HG03139 (cell line): ENCODE measurements around the gene TFAP2E.

ENCODE experiments used
- ATAC-seq: cut with Tn5 transposase; IDR thresholded peaks from one replicate; pipeline ENCODE4 v1.9.1; 2021; ENCODE audit not compliant: unreplicated experiment

The TFAP2E gene

DNA sequence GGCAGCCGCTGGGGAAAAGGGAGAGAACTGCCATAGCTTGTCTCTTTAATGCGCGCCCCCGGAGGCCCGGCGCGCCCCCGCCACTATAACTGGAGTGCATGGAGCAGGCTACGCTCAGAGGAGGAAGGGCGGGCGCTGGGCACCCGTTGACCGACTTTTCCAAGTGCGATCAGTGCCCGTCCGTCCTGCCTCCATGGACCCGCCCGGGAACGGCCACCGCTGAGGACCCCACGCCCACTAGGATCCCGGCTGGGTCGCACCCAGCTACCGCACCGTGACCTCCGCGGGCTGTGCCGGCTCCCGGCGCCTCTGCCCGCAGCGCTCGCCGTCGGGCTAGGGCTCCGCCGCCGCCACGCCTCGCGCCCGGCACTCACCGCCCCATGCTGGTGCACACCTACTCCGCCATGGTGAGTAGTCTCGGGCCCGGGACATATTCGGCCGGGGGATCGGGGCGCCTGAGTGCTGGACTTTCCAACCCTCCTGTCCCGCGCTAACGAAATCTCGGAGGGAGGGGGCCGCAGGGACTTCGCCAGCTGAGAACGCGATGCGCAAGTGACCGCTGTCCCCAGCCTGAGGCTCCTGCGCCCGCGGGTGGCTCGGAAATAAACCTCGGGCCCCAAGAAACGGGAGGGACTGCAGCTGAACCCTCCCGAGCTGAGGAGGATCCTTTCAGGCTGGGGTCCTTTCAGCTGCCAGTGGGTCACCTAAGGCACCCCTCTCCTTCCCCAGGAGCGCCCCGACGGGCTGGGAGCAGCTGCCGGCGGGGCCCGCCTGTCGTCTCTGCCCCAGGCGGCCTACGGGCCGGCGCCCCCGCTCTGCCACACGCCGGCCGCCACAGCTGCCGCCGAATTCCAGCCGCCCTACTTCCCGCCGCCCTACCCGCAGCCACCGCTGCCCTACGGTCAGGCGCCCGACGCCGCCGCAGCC, at the start of gene TFAP2E:
TFAP2E (plus strand) TSS at position 117 of the 927 bp plus-strand sequence; CDS start at position 381, 264 bp downstream.
- no peak for ATAC-seq

GRCh38 chr1:35524106-35524505, 49.0 kb upstream of the TFAP2E start:
- ATAC-seq, result no peak

GRCh38 chr1:35530168-35530567, 42.9 kb upstream of the TFAP2E start:
- no peak for ATAC-seq

DNA sequence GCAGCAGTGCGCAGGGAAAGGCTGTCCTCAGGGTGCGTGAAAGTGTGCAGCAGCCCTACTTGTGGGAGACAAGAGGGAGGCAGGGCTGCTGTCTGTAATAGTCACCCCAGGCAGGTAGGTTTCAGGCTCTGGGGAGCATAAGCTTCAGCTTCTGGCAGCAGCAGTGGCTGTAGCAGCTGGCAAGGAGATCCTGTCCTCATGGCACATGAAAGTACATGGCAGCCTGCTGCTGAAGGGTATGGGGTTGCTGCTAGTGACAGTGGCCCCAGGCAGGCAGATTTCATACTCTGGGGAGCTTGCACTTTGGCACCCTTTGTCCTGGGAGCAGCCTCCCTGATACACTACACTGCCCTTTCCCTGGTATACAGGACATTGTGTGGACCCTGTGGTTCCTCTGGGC, 42.2 kb upstream of the TFAP2E start:
- no peak for ATAC-seq

- no peak for ATAC-seq
Observed at GRCh38 chr1:35531368-35531767, 41.7 kb upstream of the TFAP2E start.

GRCh38 chr1:35532497-35533223, 40.5 kb upstream of the TFAP2E start:
- no peak for ATAC-seq

GRCh38 chr1:35533586-35533985, 39.5 kb upstream of the TFAP2E start:
- no peak for ATAC-seq

DNA sequence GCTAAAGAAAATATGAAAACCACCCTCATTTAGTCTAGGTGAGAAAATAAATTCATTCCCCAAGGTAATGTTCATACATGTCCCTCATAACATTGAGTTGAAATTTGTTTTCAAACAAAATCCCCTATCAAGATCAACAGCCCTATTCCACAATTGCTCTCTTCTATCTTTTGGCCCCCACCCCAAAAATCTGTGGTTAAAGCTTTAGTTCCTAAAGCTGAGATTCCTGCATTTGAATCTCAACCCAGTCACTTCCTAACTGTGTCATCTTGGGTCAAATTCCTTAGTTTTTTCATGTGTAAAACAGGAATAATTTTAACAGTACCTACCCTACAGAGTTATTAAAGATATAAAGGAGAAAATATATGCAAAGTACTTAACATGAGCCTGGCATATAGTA, 37.9 kb upstream of the TFAP2E start:
- ATAC-seq, result no peak

DNA sequence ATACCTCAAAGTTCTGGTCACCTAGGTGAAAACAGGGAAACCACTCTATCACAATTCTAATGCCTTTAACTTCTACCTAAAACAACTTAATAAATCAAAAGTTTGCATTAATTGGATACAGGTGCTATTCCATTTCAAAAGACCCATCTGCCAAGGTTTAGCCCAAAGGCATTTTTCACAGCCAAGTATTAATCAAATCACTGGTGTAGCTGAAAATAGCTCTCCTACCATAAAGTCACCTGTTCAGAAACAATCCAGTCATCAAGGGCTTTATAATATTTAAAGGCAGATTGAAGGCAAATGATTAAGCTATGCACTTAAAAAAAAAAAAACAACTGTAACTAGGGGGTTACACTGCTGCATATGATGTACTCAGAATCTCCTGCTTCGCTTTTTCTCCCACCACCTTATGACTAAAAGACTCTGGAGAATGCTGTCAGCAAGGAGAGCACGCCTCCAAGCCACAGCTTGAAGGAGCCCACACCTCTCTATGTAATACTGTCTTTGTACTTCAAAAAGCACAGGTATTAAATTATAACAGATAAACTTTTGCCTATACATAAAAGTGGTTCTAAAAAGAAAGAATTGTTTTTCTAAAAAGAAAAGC, 36.5 kb upstream of the TFAP2E start:
- ATAC-seq, result no peak

DNA sequence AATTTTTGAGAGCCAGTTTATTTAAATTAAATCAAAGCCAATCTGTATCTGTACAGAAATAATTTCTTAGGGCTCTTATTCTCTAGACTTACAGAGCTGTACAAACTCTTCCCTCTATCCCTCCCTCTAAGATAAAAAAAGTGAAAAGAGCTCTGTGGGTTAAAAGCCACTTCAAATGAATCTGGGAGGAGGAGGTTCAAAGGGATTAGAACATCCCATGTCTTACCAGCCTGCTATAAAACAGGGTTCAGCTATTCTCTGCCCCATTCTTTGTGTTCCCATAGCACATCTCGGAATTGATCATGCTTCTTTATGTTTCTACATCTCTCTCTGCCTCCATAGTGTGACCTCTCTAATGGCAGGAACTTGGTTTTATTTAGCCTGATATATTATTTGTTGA, 35.3 kb upstream of the TFAP2E start:
- no peak for ATAC-seq

GRCh38 chr1:35539073-35539823, 33.9 kb upstream of the TFAP2E start:
- ATAC-seq, result peak; percentile 36

GRCh38 chr1:35539824-35540261, 33.3 kb upstream of the TFAP2E start:
- peak; percentile 29 for ATAC-seq

DNA sequence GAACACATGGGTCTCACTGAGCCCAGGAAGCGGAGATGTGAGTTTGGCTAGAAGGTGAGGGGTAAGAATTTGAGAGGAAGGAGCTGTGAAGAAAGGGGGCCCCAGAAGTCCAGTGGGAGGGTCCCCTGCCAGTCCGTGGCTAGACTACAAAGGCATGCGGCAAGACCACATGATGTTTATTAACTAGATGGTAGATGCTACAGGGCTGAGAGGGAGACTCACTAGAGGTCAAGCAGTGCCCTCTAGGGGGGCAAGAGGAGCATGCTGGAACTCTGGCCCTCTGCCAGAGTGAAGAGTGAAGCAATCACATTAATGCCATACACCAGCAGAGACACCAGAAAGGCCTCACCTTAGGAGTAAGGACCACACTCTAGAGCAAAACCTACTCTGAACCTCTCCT, 28.1 kb upstream of the TFAP2E start:
- ATAC-seq, result no peak

GRCh38 chr1:35546614-35547013, 26.5 kb upstream of the TFAP2E start:
- ATAC-seq, result no peak

DNA sequence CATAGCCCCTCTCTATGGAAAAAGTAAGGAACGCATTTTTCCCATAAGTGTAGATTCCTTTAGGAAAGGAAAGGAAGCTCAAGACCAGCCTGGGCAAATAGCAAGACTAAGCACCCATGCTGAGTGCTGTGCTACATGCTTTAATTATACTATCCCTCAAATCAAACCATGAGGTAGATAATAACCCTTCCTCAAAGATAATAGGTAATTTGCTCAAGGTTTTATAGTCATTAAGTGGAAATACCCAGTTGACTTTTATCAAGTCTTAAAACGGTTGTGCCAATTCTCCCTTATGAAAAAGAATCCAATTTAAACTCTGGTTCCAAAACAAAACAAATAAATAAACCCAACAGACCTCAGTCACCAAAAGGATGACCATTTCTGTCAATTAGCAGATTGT, 19.3 kb upstream of the TFAP2E start:
- ATAC-seq, result no peak

DNA sequence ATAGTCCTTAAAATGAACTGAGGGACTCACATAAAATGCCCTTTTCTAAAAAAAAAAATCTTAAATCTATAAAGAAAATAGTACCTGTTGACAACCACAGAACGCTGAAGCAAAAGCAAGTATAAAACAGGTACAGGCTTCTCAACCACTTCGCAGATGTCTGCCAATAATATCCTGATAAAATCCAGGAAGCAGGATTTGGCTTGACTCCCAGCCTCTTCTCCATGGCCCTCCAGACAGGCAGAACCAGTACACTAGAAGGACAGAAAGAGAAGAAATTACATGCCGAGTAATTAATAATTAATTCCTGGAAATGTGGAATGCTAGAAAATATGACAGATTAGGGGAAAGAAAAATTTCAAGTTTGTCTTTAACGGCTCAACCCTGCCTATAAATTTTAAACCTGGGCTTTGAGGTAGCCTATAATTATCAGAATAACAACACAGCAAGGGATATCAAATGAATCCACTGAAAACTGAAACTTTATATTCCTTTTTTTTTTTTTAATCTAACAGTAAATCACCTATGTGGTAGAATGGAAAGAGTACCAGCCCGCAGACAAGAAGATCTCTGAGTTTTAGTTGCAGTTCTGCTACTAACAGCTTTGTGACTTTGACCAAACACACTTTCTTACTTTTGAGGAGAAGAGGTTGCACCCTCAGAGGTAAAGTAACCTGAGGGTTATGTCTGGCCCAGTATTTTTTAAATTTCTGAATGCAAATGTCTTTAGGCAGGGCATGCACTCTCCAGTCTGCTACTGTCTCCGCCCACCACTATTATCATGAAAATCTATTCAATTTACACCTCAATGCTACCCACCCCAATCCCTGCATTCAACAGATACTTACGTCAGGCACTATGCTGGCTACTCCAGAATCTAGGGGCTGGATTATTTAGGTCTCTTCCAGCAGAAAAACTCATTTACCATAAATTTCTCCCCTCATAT, 18.6 kb upstream of the TFAP2E start:
- ATAC-seq, result no peak

DNA sequence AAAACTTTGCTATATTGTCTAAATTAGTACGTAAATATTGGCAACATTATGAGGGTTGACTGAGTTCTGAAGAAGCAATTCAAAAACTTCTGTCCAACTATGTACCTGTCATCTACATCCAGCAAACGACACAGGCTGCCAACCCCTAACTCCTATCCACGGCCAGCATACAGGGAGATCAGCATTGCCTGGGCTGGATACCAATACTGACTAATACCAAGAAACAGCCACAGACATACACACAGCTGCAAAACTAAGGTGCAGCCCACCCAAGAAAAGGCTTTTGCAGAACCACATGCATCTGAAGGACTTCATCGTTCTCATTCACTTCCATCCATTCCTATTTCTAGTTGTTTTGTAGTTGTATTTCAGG, 17.9 kb upstream of the TFAP2E start:
- no peak for ATAC-seq

GRCh38 chr1:35555601-35556477, 17.3 kb upstream of the TFAP2E start:
- ATAC-seq, result no peak
